Suprapubic skin (tissue), 4 donors: ENCODE data around the gene TAS1R3. TPM values are rescaled to one million over a fixed set of nuclear protein-coding genes. Genes with fewer than 3 reads are reported as not detected.
"Not testable (repeated sequence)": the region's sequence is repeated elsewhere in the genome, so short reads cannot be mapped to it uniquely, and the experiment has no call there.

Source experiments
- DNase-seq, 2 donors: peaks; one replicate each; pipeline ENCODE4 v3.0.0-alpha.2; 2019; ENCODE audit warnings: low spot score in 2 of 2
- H3K27ac ChIP-seq: fragments of 200-600 bp; sonication (generic); one replicate; pipeline ENCODE4 v1.5.1; 2019
- H3K27me3 ChIP-seq: fragments of 200-600 bp; sonication (generic); one replicate; pipeline ENCODE4 v1.5.1; 2019
- H3K36me3 ChIP-seq: fragments of 200-600 bp; sonication (generic); one replicate; pipeline ENCODE4 v1.5.1; 2019
- H3K4me1 ChIP-seq: fragments of 200-600 bp; sonication (generic); one replicate; pipeline ENCODE4 v1.5.1; 2019
- H3K4me3 ChIP-seq: fragments of 200-600 bp; sonication (generic); one replicate; pipeline ENCODE4 v1.5.1; 2019; ENCODE audit warnings: mild to moderate bottlenecking
- H3K9me3 ChIP-seq: fragments of 200-600 bp; sonication (generic); one replicate; pipeline ENCODE4 v1.5.1; 2019
- EP300 ChIP-seq: sonication (generic); formaldehyde crosslinking; IDR thresholded peaks from one replicate; pipeline ENCODE4 v1.6.1; 2017; ENCODE audit warnings: antibody characterized with exemption
- POLR2A ChIP-seq, 2 donors: fragments of 450-650 bp; IDR thresholded peaks; one replicate each; pipeline ENCODE4 v1.6.1; 2017; ENCODE audit warnings: antibody characterized with exemption in 2 of 2, mild to moderate bottlenecking in 2 of 2, moderate library complexity in 2 of 2
- POLR2AphosphoS5 ChIP-seq, 3 donors: sonication (generic); formaldehyde crosslinking; IDR thresholded peaks; one replicate each; pipeline ENCODE4 v1.6.1; 2017; ENCODE audit warnings: antibody characterized with exemption in 3 of 3
- WGBS: methylation state at CpG from one replicate; pipeline ENCODE4 v1.1.5; 2018; 5-methylcytosine and 5-hydroxymethylcytosine counted together
- total RNA-seq, 4 donors: library from RNA; depleted of rRNA; stranded (reverse); fragments of >200 nt; gene quantifications; one replicate each; pipeline ENCODE4 v1.1.0, GENCODE V29; 2016
- TF ChIP-seq, protein P1 (sequence below), 2 donors: fragments of 200-600 bp in 1 of 2; fragments of 450-650 bp in 1 of 2; sonication (generic) in 1 of 2; IDR thresholded peaks; one replicate each; pipeline ENCODE4 v1.5.1; 2016 to 2019; ENCODE audit warnings: antibody characterized with exemption in 2 of 2, mild to moderate bottlenecking in 1 of 2, moderate library complexity in 1 of 2

The TAS1R3 gene
- total RNA-seq, 4 donors from 2014 or later, result 0.56 to 1.8 (median 0.82) TPM

DNA sequence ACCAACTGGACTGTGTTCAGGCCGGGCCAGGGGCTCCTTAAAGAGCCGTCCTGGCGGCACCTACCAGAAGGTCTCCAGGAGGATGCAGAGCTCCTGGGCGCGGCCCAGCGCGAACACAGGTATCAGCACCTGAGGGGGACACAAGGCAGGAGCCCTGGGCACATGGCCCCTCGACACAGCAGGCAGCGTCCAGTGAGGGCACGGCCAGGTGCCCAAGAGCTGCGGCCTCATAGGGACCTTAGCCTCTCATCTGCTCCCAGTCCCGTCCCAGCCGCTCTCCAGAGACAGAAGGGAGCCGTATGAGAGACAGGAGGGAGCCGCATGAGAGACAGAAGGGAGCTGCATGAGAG lies 16.9 kb upstream of the TAS1R3 start:
- Histone ChIP-seq H3K9me3 (no peaks in the 10 kb centered on the region), H3K4me3 (no peak overlapping the region), H3K36me3 (peaks cover 56% of the 10 kb centered on the region), H3K27ac (no peak overlapping the region), H3K4me1 (peaks cover 44% of the 10 kb centered on the region), H3K27me3 (no peaks in the 10 kb centered on the region)
- WGBS, result 79% methylated on average over 4 of the region's 15 CpGs
- TF ChIP-seq, protein P1, sequence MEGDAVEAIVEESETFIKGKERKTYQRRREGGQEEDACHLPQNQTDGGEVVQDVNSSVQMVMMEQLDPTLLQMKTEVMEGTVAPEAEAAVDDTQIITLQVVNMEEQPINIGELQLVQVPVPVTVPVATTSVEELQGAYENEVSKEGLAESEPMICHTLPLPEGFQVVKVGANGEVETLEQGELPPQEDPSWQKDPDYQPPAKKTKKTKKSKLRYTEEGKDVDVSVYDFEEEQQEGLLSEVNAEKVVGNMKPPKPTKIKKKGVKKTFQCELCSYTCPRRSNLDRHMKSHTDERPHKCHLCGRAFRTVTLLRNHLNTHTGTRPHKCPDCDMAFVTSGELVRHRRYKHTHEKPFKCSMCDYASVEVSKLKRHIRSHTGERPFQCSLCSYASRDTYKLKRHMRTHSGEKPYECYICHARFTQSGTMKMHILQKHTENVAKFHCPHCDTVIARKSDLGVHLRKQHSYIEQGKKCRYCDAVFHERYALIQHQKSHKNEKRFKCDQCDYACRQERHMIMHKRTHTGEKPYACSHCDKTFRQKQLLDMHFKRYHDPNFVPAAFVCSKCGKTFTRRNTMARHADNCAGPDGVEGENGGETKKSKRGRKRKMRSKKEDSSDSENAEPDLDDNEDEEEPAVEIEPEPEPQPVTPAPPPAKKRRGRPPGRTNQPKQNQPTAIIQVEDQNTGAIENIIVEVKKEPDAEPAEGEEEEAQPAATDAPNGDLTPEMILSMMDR (IDR thresholded peaks at IDR 0.05), result no peak
- TF ChIP-seq EP300 (no peak), POLR2AphosphoS5 (IDR thresholded peaks at IDR 0.05) (no peak), POLR2A (IDR thresholded peaks at IDR 0.05) (no peak)
- no peak for DNase-seq

DNA sequence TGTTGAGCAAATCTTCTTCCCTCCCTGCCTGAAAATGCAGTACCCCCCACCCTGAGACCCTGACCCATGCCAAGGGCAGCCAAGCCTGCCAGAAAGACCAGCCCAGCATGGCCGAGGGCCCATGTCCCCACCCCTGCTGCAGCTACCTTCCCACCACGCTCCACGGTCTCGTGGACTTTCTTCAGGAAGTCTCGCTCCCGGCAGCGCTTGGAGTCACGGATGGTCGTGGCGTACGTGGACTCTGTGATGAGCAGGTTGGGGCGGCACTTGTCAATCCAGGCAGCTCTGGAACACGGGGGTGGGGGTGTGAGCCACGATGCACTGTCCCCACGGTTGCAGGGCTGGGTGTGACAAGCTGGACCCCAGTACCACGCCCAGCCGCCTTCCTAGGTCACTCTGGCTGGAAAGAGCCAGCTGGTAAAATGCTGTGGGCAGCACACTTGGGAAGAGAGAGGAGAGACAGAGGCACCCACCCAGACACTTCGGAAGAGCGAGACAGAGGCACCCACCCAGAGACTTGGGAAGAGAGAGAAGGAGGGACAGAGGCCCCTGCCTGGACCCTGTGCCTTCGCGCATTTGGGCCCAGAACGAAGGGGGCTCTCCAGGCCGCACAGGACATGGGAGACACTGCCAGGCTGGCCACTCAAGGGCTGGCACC lies 16.3 kb upstream of the TAS1R3 start:
- Histone ChIP-seq H3K4me1 (peaks cover 38% of the 10 kb centered on the region), H3K9me3 (no peaks in the 10 kb centered on the region), H3K36me3 (peaks cover 56% of the 10 kb centered on the region), H3K4me3 (no peak overlapping the region), H3K27me3 (no peaks in the 10 kb centered on the region), H3K27ac (no peak overlapping the region)
- no peak for DNase-seq
- 91% methylated on average over 21 of the region's 23 CpGs for WGBS
- TF ChIP-seq EP300 (no peak), POLR2A (IDR thresholded peaks at IDR 0.05) (no peak), POLR2AphosphoS5 (IDR thresholded peaks at IDR 0.05) (no peak)
- TF ChIP-seq, protein P1 (IDR thresholded peaks at IDR 0.05), result no peak

DNA sequence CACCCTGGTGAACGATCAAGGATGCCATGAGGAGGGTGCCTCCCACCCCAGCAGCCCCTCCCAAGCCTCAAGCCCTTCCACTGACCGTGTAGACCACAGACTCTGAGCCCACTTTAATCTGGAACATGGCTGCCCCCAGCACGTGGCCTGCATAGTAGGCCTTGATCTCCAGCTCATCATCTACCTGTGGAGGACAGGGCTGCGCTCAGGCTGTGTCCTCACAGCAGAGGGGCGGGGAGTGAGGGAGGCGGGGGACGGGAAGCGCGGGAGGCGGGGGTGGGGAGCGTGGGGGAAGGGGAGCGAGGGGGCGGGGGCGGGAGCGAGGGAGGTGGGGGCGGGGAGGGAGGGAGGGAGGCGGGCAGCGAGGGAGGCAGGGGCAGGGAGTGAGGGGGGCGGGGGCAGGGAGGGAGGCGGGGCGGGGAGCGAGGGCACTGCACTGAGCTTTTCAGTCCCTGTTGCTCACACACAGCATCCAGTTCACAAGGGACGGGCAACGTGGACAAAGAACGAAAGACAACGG lies 15.6 kb upstream of the TAS1R3 start:
- TF ChIP-seq EP300 (no peak), POLR2A (IDR thresholded peaks at IDR 0.05) (no peak), POLR2AphosphoS5 (IDR thresholded peaks at IDR 0.05) (no peak)
- TF ChIP-seq, protein P1 (IDR thresholded peaks at IDR 0.05), result no peak
- Histone ChIP-seq H3K9me3 (no peaks in the 10 kb centered on the region), H3K27me3 (no peaks in the 10 kb centered on the region), H3K27ac (no peak overlapping the region), H3K36me3 (peaks cover 63% of the 10 kb centered on the region), H3K4me3 (no peak overlapping the region), H3K4me1 (peaks cover 34% of the 10 kb centered on the region)
- no peak for DNase-seq
- WGBS, result 53% methylated on average over 10 of the region's 26 CpGs

DNA sequence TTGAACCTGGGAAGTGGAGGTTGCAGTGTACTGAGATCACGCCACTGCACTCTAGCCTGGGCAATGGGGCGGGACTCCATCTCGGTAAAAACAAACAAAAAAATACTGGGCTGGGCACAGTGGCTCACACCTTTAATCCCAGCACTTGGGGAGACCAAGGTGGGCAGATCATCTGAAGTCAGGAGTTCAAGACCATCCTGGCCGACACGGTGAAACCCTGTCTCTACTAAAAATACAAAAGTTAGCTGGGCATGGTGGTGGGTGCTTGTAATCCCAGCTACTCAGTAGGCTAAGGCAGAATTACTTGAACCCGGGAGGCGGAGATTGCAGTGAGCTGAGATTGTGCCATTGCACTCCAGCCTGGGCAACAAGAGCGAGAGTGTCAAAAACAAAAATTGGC lies 14.9 kb upstream of the TAS1R3 start:
- DNase-seq, H3K27me3 ChIP-seq, H3K4me3 ChIP-seq, H3K27ac ChIP-seq, H3K9me3 ChIP-seq: not testable (repeated sequence)
- peaks cover 34% of the 10 kb centered on the region for H3K4me1 ChIP-seq
- 91% methylated on average over 8 of the region's 8 CpGs for WGBS
- H3K36me3 ChIP-seq, result peaks cover 62% of the 10 kb centered on the region

DNA sequence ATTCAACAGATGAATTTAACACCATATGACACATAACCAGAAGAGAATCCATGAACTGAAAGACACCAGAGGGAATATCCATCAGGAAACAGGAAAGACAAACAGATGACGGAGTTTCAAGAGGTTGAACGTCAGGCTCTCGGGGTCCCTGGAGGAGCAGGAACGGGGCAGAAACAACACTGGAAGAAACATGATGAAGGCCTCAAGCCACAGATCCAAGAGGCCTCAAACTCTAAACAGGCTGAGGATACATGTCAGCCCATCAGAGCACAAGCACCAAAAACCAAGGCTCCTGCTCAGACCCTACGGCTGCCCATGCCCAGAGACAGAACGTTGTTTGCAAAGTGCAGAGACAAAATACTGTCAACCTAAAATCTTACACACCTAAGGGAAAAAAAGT lies 13.7 kb upstream of the TAS1R3 start:
- H3K36me3 ChIP-seq, result peaks cover 53% of the 10 kb centered on the region
- H3K27ac ChIP-seq, result peak overlapping the region; percentile 50
- no peak overlapping the region for H3K4me3 ChIP-seq
- WGBS, result 81% methylated on average over 6 of the region's 6 CpGs
- no peaks in the 10 kb centered on the region for H3K9me3 ChIP-seq
- no peak for DNase-seq
- H3K27me3 ChIP-seq, result no peaks in the 10 kb centered on the region
- peaks cover 42% of the 10 kb centered on the region for H3K4me1 ChIP-seq
- no peak for TF ChIP-seq POLR2A (IDR thresholded peaks at IDR 0.05)
- no peak for TF ChIP-seq POLR2AphosphoS5 (IDR thresholded peaks at IDR 0.05)
- TF ChIP-seq, protein P1 (IDR thresholded peaks at IDR 0.05), result no peak
- TF ChIP-seq EP300, result no peak
